Body of pancreas (tissue), 4 donors: Measurements from ENCODE around the gene TENM3.

Experiments
- CTCF ChIP-seq, 7 experiments: fragments of 450-650 bp in 4 of 7; fragments of 200-600 bp in 3 of 7; sonication (generic) in 3 of 7; IDR thresholded peaks; one replicate each; pipeline ENCODE4 v1.5.1; 2016 to 2019; ENCODE audit warnings: antibody characterized with exemption in 7 of 7
- POLR2A ChIP-seq, 3 donors: fragments of 450-650 bp; IDR thresholded peaks; one replicate each; pipeline ENCODE4 v1.6.1; 2016; ENCODE audit warnings: antibody characterized with exemption in 3 of 3, mild to moderate bottlenecking in 2 of 3

- no peak for TF ChIP-seq CTCF (IDR thresholded peaks at IDR 0.05)
- no peak for TF ChIP-seq POLR2A (IDR thresholded peaks at IDR 0.05)
Measured at GRCh38 chr4:182492423-182492822, 249.2 kb downstream of the TENM3 start.
